BJ (cell line): ENCODE results near the gene NAPA. TPM values are rescaled to one million over a fixed set of nuclear protein-coding genes. Genes with fewer than 3 reads are reported as not detected.

ENCODE experiments used
- CTCF ChIA-PET: fragments of 350-600 bp; formaldehyde crosslinking; extraction: SDS; loops from one replicate; lab custom pipeline; 2021; ENCODE audit warnings: antibody characterized with exemption, inconsistent platforms; lab: Yijun Ruan, JAX
- POLR2A ChIA-PET: fragments of 300-600 bp; sonication (Branson Sonifier 250); formaldehyde crosslinking; extraction: SDS; loops from one replicate; lab custom pipeline; 2021; ENCODE audit warnings: antibody characterized with exemption; lab: Charles Lee
- DNase-seq: peaks from one replicate; pipeline ENCODE4 v3.0.0-alpha.2; 2011; ENCODE audit warnings: low read depth
- H3K27me3 ChIP-seq: 2 replicates; pipeline ENCODE4 v1.6.0; 2011; ENCODE audit warnings: low read length; ENCODE audit not compliant: control insufficient read depth, insufficient read depth
- H3K36me3 ChIP-seq: 2 replicates; pipeline ENCODE4 v1.5.1; 2011; ENCODE audit warnings: low read length; ENCODE audit not compliant: control insufficient read depth, insufficient read depth
- H3K4me3 ChIP-seq: 2 replicates; pipeline ENCODE4 v1.5.1; 2011; ENCODE audit warnings: low read depth, mild to moderate bottlenecking, control low read depth, low read length
- CTCF ChIP-seq: IDR thresholded peaks from 2 replicates; pipeline ENCODE4 v1.5.1; 2011; ENCODE audit warnings: low read depth, mild to moderate bottlenecking, control low read depth, inconsistent platforms, low read length, moderate library complexity; ENCODE audit not compliant: insufficient read depth
- polyA plus RNA-seq: library from polyadenylated mRNA; depleted of rRNA; stranded (reverse); fragments of >200 nt; gene quantifications from 2 replicates; pipeline ENCODE4 v1.2.3, GENCODE V29; 2011

NAPA gene
- polyA plus RNA-seq, 1 experiment, result 203 TPM

- POLR2A ChIA-PET, result no interaction called here
- no peak for TF ChIP-seq CTCF
- CTCF ChIA-PET, result interaction anchor here (1.0 kb wide), 1 partner anchor 246 kb away, joined by 3 read pairs; no protein-coding TSS in a partner anchor
- no peaks in the 10 kb centered on the region for H3K36me3 ChIP-seq
- no peak overlapping the region for H3K4me3 ChIP-seq
- DNase-seq, result no peak
- peaks cover 7% of the 10 kb centered on the region; the same call in 1 of the 2 replicates for H3K27me3 ChIP-seq
Measured at GRCh38 chr19:47542030-47542475, 27.2 kb upstream of the NAPA start.

- Histone ChIP-seq H3K27me3 (peaks cover 7% of the 10 kb centered on the region; the same call in 1 of the 2 replicates), H3K36me3 (no peaks in the 10 kb centered on the region), H3K4me3 (no peak overlapping the region)
- POLR2A ChIA-PET, result no interaction called here
- no peak for DNase-seq
- CTCF ChIA-PET, result no interaction called here
- TF ChIP-seq CTCF, result no peak
Measured at GRCh38 chr19:47541518-47541917, 26.7 kb upstream of the NAPA start.

GRCh38 chr19:47540748-47541147 lies 25.9 kb upstream of the NAPA start:
- no peak for DNase-seq
- ChIA-PET CTCF (interaction anchor here (0.7 to 2.2 kb wide), 8 partner anchors 9 to 166 kb away, joined by 3 to 11 read pairs (median 4); no protein-coding TSS in a partner anchor), POLR2A (no interaction called here)
- Histone ChIP-seq H3K36me3 (no peaks in the 10 kb centered on the region), H3K27me3 (peaks cover 7% of the 10 kb centered on the region; the same call in 1 of the 2 replicates), H3K4me3 (no peak overlapping the region)
- TF ChIP-seq CTCF, result peak; percentile 63

- DNase-seq, result no peak
- no peak overlapping the region for H3K4me3 ChIP-seq
- no peaks in the 10 kb centered on the region for H3K36me3 ChIP-seq
- no peak for TF ChIP-seq CTCF
- H3K27me3 ChIP-seq, result peaks cover under 1% of the 10 kb centered on the region; the same call in 1 of the 2 replicates
- CTCF ChIA-PET, result interaction anchor here (1.0 to 2.2 kb wide), 5 partner anchors 11 to 159 kb away, joined by 3 to 11 read pairs (median 4); no protein-coding TSS in a partner anchor
- POLR2A ChIA-PET, result no interaction called here
Measured at GRCh38 chr19:47539747-47540311, 25.0 kb upstream of the NAPA start.

GRCh38 chr19:47538812-47539211 lies 23.9 kb upstream of the NAPA start:
- TF ChIP-seq CTCF, result no peak
- CTCF ChIA-PET, result interaction anchor here (1.0 to 1.3 kb wide), 2 partner anchors 15 to 125 kb away, joined by 3 to 4 read pairs; no protein-coding TSS in a partner anchor
- POLR2A ChIA-PET, result no interaction called here

More at GRCh38 chr19:47538812-47539211, 23.9 kb upstream of the NAPA start:
- Histone ChIP-seq H3K36me3 (no peaks in the 10 kb centered on the region), H3K27me3 (no peaks in the 10 kb centered on the region; the same call in 1 of the 2 replicates), H3K4me3 (no peak overlapping the region)
- no peak for DNase-seq
